Mononuclear cell (primary cell): ENCODE results near the gene DGKI. TPM values are rescaled to one million over a fixed set of nuclear protein-coding genes. Genes with fewer than 3 reads are reported as not detected.

ENCODE experiments used
- H3K27me3 ChIP-seq: 2 replicates; pipeline ENCODE4 v1.6.0; 2011; ENCODE audit warnings: low read length, control low read depth; ENCODE audit not compliant: insufficient read depth
- H3K4me1 ChIP-seq: 2 replicates; pipeline ENCODE4 v1.5.1; 2011; ENCODE audit warnings: mild to moderate bottlenecking, low read length, control low read depth; ENCODE audit not compliant: insufficient read depth
- H3K4me3 ChIP-seq: 2 replicates; pipeline ENCODE4 v1.5.1; 2011; ENCODE audit warnings: mild to moderate bottlenecking, low read length, moderate library complexity
- H3K9me3 ChIP-seq: 2 replicates; pipeline ENCODE4 v1.5.1; 2011; ENCODE audit warnings: low read depth, mild to moderate bottlenecking, control low read depth, low read length
- total RNA-seq: library from RNA; depleted of rRNA; stranded (reverse); fragments of >200 nt; gene quantifications from one replicate; pipeline ENCODE4 v1.2.3, GENCODE V29; 2012

The DGKI gene
- total RNA-seq, 1 donor: 0.21 TPM

GRCh38 chr7:137795211-137795610, 51.6 kb downstream of the DGKI start:
- Histone ChIP-seq H3K4me1 (no peaks in the 10 kb centered on the region), H3K9me3 (no peaks in the 10 kb centered on the region), H3K4me3 (no peak overlapping the region), H3K27me3 (peaks cover 2% of the 10 kb centered on the region)

DNA sequence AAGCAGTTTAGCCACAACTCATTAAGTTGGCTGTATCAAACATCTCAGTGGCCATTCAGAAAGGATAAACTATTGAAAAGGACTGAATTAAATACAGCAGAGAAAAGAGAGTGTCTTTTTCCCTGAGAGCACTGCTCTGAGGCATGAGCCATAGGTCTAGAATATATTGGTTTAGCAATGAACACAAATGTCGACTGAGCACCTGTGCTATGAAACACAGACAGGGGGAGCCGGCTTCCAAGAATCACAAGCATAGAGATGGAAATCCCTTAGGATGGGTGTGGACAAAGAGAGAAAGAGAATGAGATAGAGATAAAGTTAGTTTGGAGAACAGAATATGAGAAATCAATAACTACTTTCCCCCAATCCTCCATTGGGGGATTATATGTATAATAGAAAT, 54.8 kb downstream of the DGKI start:
- Histone ChIP-seq H3K9me3 (no peaks in the 10 kb centered on the region), H3K4me1 (no peaks in the 10 kb centered on the region), H3K27me3 (no peaks in the 10 kb centered on the region), H3K4me3 (no peak overlapping the region)

GRCh38 chr7:137790828-137791227, 55.9 kb downstream of the DGKI start:
- Histone ChIP-seq H3K27me3 (no peaks in the 10 kb centered on the region), H3K4me3 (no peak overlapping the region), H3K4me1 (no peaks in the 10 kb centered on the region), H3K9me3 (no peaks in the 10 kb centered on the region)

DNA sequence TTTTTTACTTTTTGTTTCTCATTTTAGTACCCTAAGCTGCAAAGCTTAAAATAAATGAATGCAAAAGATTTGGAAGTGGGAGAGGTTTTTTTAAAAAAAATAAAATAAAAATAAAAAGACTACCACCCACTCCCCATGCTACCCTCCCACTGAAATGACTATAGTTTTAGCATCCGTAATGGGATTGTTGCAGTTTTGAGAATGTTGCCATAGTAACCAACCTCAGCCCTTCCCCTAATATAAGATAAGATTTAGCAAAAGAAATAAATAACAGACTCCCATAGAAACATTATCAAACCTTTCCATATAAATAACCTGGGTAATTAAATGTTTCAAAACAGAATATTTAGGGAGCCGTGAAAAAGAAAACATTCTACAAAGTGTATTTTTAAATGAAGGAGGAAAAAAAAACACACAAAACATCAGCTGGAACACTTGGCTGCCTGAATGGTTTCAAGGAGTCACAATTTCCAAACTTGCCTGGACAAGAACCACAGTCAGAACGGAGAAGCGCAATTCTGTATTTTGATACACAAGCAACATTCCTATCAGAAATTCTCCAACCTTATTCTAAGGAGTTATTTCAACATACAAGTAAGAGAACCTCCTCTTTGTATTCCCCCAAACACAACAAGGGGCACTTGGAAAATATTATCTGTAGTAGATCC, 57.4 kb downstream of the DGKI start:
- Histone ChIP-seq H3K4me1 (no peaks in the 10 kb centered on the region), H3K27me3 (no peaks in the 10 kb centered on the region), H3K9me3 (no peaks in the 10 kb centered on the region), H3K4me3 (no peak overlapping the region)

GRCh38 chr7:137787301-137787976, 59.3 kb downstream of the DGKI start:
- Histone ChIP-seq H3K4me1 (no peaks in the 10 kb centered on the region), H3K9me3 (no peaks in the 10 kb centered on the region), H3K4me3 (no peak overlapping the region), H3K27me3 (no peaks in the 10 kb centered on the region)

GRCh38 chr7:137778511-137778910, 68.3 kb downstream of the DGKI start:
- H3K27me3 ChIP-seq: no peaks in the 10 kb centered on the region
- no peak overlapping the region for H3K4me3 ChIP-seq
- no peaks in the 10 kb centered on the region for H3K4me1 ChIP-seq
- H3K9me3 ChIP-seq: no peaks in the 10 kb centered on the region

GRCh38 chr7:137774793-137775201, 72.0 kb downstream of the DGKI start:
- H3K4me1 ChIP-seq: no peaks in the 10 kb centered on the region
- H3K9me3 ChIP-seq: no peaks in the 10 kb centered on the region
- H3K4me3 ChIP-seq: no peak overlapping the region
- H3K27me3 ChIP-seq: no peaks in the 10 kb centered on the region

DNA sequence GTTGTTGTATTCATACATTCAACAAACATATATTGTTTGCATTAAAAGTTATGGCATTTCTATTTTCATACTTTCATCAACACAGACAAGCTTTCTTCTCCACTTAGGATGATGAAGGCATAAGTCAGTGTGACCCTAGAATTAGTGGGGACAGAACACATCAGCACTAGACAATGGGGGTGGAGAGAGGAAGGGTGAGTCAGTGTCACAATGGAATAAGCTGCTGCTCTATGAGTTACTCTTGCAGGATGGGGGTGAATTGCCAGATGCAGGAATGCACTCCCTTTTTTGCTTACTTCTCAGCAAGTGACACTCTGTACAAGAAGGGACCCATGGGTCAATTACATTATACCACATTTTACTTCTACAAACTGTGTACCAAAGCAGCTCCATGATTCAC, 74.0 kb downstream of the DGKI start:
- Histone ChIP-seq H3K27me3 (no peaks in the 10 kb centered on the region), H3K4me3 (no peak overlapping the region), H3K9me3 (no peaks in the 10 kb centered on the region), H3K4me1 (no peaks in the 10 kb centered on the region)

- no peaks in the 10 kb centered on the region for H3K27me3 ChIP-seq
- no peak overlapping the region for H3K4me3 ChIP-seq
- H3K4me1 ChIP-seq: no peaks in the 10 kb centered on the region
Observed at GRCh38 chr7:137772316-137772715, 74.5 kb downstream of the DGKI start.

GRCh38 chr7:137771679-137772078, 75.1 kb downstream of the DGKI start:
- H3K4me1 ChIP-seq: no peaks in the 10 kb centered on the region
- H3K9me3 ChIP-seq: no peaks in the 10 kb centered on the region
- no peak overlapping the region for H3K4me3 ChIP-seq
- no peaks in the 10 kb centered on the region for H3K27me3 ChIP-seq

More at GRCh38 chr7:137772316-137772715, 74.5 kb downstream of the DGKI start:
- H3K9me3 ChIP-seq: no peaks in the 10 kb centered on the region

DNA sequence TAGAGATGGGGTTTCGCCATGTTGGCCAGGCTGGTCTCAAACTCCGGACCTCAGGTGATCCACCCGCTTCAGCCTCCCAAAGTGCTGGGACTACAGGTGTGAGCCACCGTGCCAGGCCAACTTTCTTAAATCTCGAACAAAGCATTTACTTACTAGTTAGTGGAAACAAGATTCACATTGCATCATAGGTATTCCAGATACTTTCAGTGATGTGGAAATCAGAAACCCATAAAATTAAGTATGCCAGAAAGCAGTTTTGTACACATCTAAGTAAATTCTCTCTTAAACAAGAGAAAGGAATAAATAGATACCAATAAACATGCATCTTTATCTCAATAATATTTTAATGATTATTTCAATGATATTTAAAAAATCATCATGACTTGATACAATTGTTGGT, 75.5 kb downstream of the DGKI start:
- no peaks in the 10 kb centered on the region for H3K27me3 ChIP-seq
- H3K4me3 ChIP-seq: no peak overlapping the region
- no peaks in the 10 kb centered on the region for H3K4me1 ChIP-seq
- no peaks in the 10 kb centered on the region for H3K9me3 ChIP-seq

- Histone ChIP-seq H3K27me3 (no peaks in the 10 kb centered on the region), H3K4me3 (no peak overlapping the region), H3K4me1 (no peaks in the 10 kb centered on the region), H3K9me3 (no peaks in the 10 kb centered on the region)
Observed at GRCh38 chr7:137768366-137768765, 78.4 kb downstream of the DGKI start.

DNA sequence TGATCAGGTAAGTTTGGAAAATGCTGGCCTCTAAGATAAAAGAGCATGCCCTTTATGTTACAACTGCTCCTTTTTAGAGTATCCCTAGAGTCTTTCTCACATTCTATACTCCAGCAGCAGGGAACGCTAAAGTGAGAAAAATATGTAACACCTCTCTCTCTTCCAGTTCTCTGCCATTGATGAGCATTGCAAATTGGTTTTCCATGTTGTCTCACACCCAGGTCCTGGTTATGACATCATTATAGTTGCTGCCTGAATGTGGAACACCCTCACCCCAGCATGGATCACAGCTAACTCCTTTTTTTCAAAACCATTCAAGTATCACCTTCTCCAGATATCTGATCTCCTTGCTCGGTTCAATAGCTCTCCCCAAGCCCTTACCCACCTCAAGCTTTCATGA, 84.4 kb downstream of the DGKI start:
- Histone ChIP-seq H3K9me3 (no peaks in the 10 kb centered on the region), H3K4me1 (peaks cover 2% of the 10 kb centered on the region), H3K4me3 (no peak overlapping the region), H3K27me3 (no peaks in the 10 kb centered on the region)

- Histone ChIP-seq H3K4me3 (no peak overlapping the region), H3K27me3 (no peaks in the 10 kb centered on the region), H3K9me3 (no peaks in the 10 kb centered on the region), H3K4me1 (peaks cover 19% of the 10 kb centered on the region)
Observed at GRCh38 chr7:137760111-137760510, 86.7 kb downstream of the DGKI start.

- Histone ChIP-seq H3K4me1 (peaks cover 32% of the 10 kb centered on the region), H3K27me3 (no peaks in the 10 kb centered on the region), H3K9me3 (no peaks in the 10 kb centered on the region), H3K4me3 (no peak overlapping the region)
Observed at GRCh38 chr7:137757146-137757925, 89.4 kb downstream of the DGKI start.
